Endothelial cell of umbilical vein (primary cell): Measurements from ENCODE around the gene SRSF3. TPM values are rescaled to one million over a fixed set of nuclear protein-coding genes. Genes with fewer than 3 reads are reported as not detected.

Experiments
- BruUV-seq: library from RNA; stranded (reverse); fragments of 400-500 nt; replicated peaks from 2 replicates; lab custom pipeline; 2021; lab: Mats Ljungman, UMichigan
- CTCF ChIA-PET: fragments of 300-600, 350-600 bp; sonication (Branson Sonifier 250); formaldehyde crosslinking; loops from one replicate; lab custom pipeline; 2021; ENCODE audit warnings: antibody characterized with exemption, inconsistent platforms; lab: Charles Lee
- POLR2A ChIA-PET: fragments of 300-600, 350-600 bp; sonication (Branson Sonifier 250); formaldehyde crosslinking; loops from one replicate; lab custom pipeline; 2021; ENCODE audit warnings: antibody characterized with exemption, inconsistent platforms; lab: Charles Lee
- DNase-seq: peaks from one replicate; pipeline ENCODE4 v3.0.0-alpha.2; 2011; ENCODE audit warnings: low read depth, low spot score
- FAIRE-seq: peaks from 2 replicates; lab custom pipeline; 2011; peaks lifted over from hg19 to GRCh38; lab: Jason Lieb, UNC
- H2AFZ ChIP-seq: 2 replicates; pipeline ENCODE4 v1.6.0; 2012; ENCODE audit warnings: low read depth, low read length, control low read depth, inconsistent platforms
- H3K27ac ChIP-seq: 2 replicates; pipeline ENCODE4 v1.5.1; 2011; ENCODE audit warnings: low read depth, mild to moderate bottlenecking, control low read depth, low read length, moderate library complexity; ENCODE audit not compliant: insufficient read depth
- H3K27me3 ChIP-seq, 2 experiments: 2 replicates each; pipeline versions ENCODE4 v1.6.0 to v1.6.1; 2011; ENCODE audit warnings: low read length in 2 of 2, mixed read lengths in 1 of 2; ENCODE audit not compliant: control insufficient read depth in 2 of 2, insufficient read depth in 2 of 2
- H3K36me3 ChIP-seq, 2 experiments: 2 replicates in 1 of 2; 3 replicates in 1 of 2; pipeline ENCODE4 v1.5.1; 2011; ENCODE audit warnings: low read length in 2 of 2, mild to moderate bottlenecking in 1 of 2, moderate library complexity in 1 of 2; ENCODE audit not compliant: control insufficient read depth in 2 of 2, insufficient read depth in 2 of 2; ENCODE audit errors: extremely low read depth in 1 of 2
- H3K4me1 ChIP-seq: 3 replicates; pipeline ENCODE4 v1.5.1; 2011; ENCODE audit warnings: mild to moderate bottlenecking, low read length; ENCODE audit not compliant: control insufficient read depth, insufficient read depth; ENCODE audit errors: extremely low read depth
- H3K4me2 ChIP-seq: 2 replicates; pipeline ENCODE4 v1.6.1; 2011; ENCODE audit warnings: low read length, control low read depth, mixed read lengths; ENCODE audit not compliant: insufficient read depth
- H3K4me3 ChIP-seq, 3 experiments: fragments of 200-600 bp in 1 of 3; sonication (generic), shearing (Covaris generic) in 1 of 3; replicated peaks in 1 of 3; 2 replicates each; pipeline ENCODE4 v1.5.1; 2011 to 2016; ENCODE audit warnings: control low read depth in 3 of 3, low read length in 3 of 3, mild to moderate bottlenecking in 2 of 3, inconsistent platforms in 1 of 3, low read depth in 1 of 3, moderate library complexity in 1 of 3; ENCODE audit not compliant: insufficient read depth in 1 of 3
- H3K79me2 ChIP-seq: 2 replicates; pipeline ENCODE4 v1.6.0; 2012; ENCODE audit warnings: low read length, inconsistent platforms; ENCODE audit not compliant: control insufficient read depth, insufficient read depth
- H3K9ac ChIP-seq: replicated peaks from 2 replicates; pipeline ENCODE3; 2011; ENCODE audit warnings: low read length, control low read depth; ENCODE audit not compliant: insufficient read depth; ENCODE audit errors: extremely low read depth
- H3K9me1 ChIP-seq: replicated peaks from 3 replicates; pipeline ENCODE4 v1.6.0; 2011; ENCODE audit warnings: mild to moderate bottlenecking, low read length; ENCODE audit not compliant: control insufficient read depth, insufficient read depth; ENCODE audit errors: extremely low read depth
- H3K9me3 ChIP-seq: replicated peaks from 2 replicates; pipeline ENCODE4 v1.5.1; 2012; ENCODE audit warnings: low read length, inconsistent platforms; ENCODE audit not compliant: control insufficient read depth, insufficient read depth
- H4K20me1 ChIP-seq: replicated peaks from 2 replicates; pipeline ENCODE3; 2011; ENCODE audit warnings: mild to moderate bottlenecking, low read length; ENCODE audit not compliant: control insufficient read depth, insufficient read depth; ENCODE audit errors: extremely low read depth
- EZH2 ChIP-seq: IDR thresholded peaks from 2 replicates; pipeline ENCODE4 v1.6.1; 2012; ENCODE audit warnings: borderline replicate concordance, low read depth, mild to moderate bottlenecking, moderate library complexity, low read length, inconsistent platforms; ENCODE audit not compliant: severe bottlenecking
- FOS ChIP-seq: IDR thresholded peaks from 2 replicates; pipeline ENCODE4 v1.6.1; 2011; ENCODE audit warnings: mild to moderate bottlenecking, low read length, moderate library complexity, borderline replicate concordance; ENCODE audit not compliant: insufficient read depth
- GATA2 ChIP-seq: IDR thresholded peaks from 2 replicates; pipeline ENCODE4 v1.7.0; 2011; ENCODE audit warnings: low read depth, mild to moderate bottlenecking, moderate library complexity, mixed read lengths, low read length; ENCODE audit not compliant: insufficient read length, insufficient read depth
- JUN ChIP-seq: IDR thresholded peaks from 2 replicates; pipeline ENCODE4 v1.6.1; 2011; ENCODE audit warnings: borderline replicate concordance, low read depth; ENCODE audit not compliant: insufficient read length, insufficient read depth
- MYC ChIP-seq: IDR thresholded peaks from one replicate; pipeline ENCODE4 v1.6.1; 2011; ENCODE audit warnings: mild to moderate bottlenecking, low read depth, low read length
- POLR2A ChIP-seq: IDR thresholded peaks from 2 replicates; pipeline ENCODE4 v1.6.1; 2012; ENCODE audit warnings: low read depth, mild to moderate bottlenecking, control low read depth, low read length
- POLR2AphosphoS5 ChIP-seq: IDR thresholded peaks from 2 replicates; pipeline ENCODE4 v1.6.1; 2012; ENCODE audit warnings: low read depth, mild to moderate bottlenecking, control low read depth, low read length, moderate library complexity; ENCODE audit not compliant: insufficient read depth
- dilution Hi-C: fragments of 300-500 bp; cut with MboI; formaldehyde crosslinking; loops from one replicate; pipeline ENCODE4 v1.15.0; 2019; ENCODE audit warnings: low sequenced_read_pairs; ENCODE audit not compliant: extremely low pct_ligation_motif_present
- intact Hi-C: fragments of 100-400 bp; cut with micrococcal nuclease; formaldehyde crosslinking; loops from one replicate; pipeline ENCODE4 v1.10.0; 2022
- polyA plus RNA-seq, 4 experiments: library from polyadenylated mRNA; depleted of rRNA in 3 of 4; stranded (reverse) in 3 of 4; unstranded in 1 of 4; fragments of >200 nt; gene quantifications; 2 replicates each; pipeline versions ENCODE4 v1.2.1 to v1.2.3, GENCODE V29; 2011 to 2012; ENCODE audit warnings: missing spikeins in 1 of 4
- total RNA-seq: library from RNA; stranded (reverse); gene quantifications from 2 replicates; pipeline ENCODE4 v1.2.3, GENCODE V29; 2021
- TF ChIP-seq, protein P1 (sequence below), 2 donors: IDR thresholded peaks; 1 replicate in 1 of 2; 2 replicates in 1 of 2; pipeline ENCODE4 v1.5.1; 2011; ENCODE audit warnings: low read length in 2 of 2, mild to moderate bottlenecking in 2 of 2, moderate library complexity in 2 of 2, control low read depth in 1 of 2, inconsistent platforms in 1 of 2, low read depth in 1 of 2; ENCODE audit not compliant: insufficient read depth in 1 of 2; ENCODE audit errors: extremely low read depth in 1 of 2
- TF ChIP-seq, protein P2 (sequence below): IDR thresholded peaks from 2 replicates; pipeline ENCODE4 v1.6.1; 2011; ENCODE audit not compliant: insufficient read depth, insufficient read length

The SRSF3 gene
- total and polyA plus RNA-seq, 2 donors (not counting 3 experiments of a cell fraction or from before 2014, with no cell fraction given), result 317 to 393 TPM

DNA sequence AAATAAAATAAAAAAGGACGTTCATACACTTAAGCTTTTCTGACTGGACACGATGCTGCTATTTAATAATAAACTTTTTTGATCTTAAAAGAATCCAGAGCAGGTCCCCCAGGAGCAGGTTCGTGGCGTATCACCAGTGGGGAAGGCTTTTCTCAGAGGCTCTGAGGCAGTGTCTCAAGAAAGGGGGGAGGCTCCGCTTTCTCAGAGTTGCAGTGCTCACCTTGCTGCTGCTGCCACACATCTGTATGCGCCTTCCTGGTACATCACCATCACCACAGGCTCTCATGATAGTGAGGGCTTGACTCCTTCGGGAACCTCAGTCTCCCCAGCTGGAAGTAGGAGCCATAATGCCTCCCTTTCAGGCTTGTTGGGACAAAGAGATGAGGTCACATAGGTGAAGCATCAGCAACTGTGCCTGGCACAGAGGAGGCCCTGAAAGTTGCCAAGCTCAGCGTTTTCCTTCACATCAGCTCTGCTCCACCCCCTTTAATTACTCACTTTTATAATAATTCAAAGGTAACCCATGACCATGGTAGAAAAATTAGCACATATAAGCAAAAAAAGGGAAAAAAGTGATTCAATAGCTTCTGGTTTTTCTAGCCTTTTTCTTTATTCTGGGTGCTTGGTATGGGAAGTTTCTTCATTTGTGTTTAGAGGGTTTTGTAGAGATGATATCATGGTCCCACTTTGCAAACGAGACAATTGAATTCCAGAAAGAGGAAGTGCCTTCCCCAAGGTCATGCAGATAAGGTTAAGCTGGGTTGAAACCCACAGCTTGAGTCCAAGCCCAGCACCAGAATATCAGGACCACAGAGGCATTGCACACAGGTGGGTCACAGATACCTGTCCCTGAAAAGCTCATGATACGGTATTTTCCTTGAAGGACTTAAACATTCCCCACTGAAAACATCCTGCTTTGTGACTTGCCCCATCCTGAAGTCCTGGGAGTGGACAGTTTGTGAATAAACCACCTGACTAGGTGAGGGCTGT lies 24.5 kb downstream of the SRSF3 start:
- Histone ChIP-seq H3K9me1 (no peaks in the 10 kb centered on the region), H3K27ac (no peak overlapping the region), H3K9me3 (no peaks in the 10 kb centered on the region), H3K9ac (no peak overlapping the region), H4K20me1 (no peaks in the 10 kb centered on the region), H3K4me1 (peaks cover 17% of the 10 kb centered on the region), H3K27me3 (no peaks in the 10 kb centered on the region), H2AFZ (no peak overlapping the region), H3K79me2 (no peaks in the 10 kb centered on the region), H3K36me3 (no peaks in the 10 kb centered on the region), H3K4me3 (no peak overlapping the region), H3K4me2 (no peak overlapping the region)
- BruUV-seq, result no TSS peak
- DNase-seq (no peak), FAIRE-seq (no peak)
- ChIA-PET POLR2A (interaction anchor here (1.1 to 1.3 kb wide), 2 partner anchors 60 to 140 kb away, joined by 3 to 5 read pairs; partner anchors contain the start of gene CDKN1A), CTCF (interaction anchor here (1.1 to 2.0 kb wide), 6 partner anchors 9 to 140 kb away, joined by 3 to 11 read pairs (median 4); no protein-coding TSS in a partner anchor)
- intact Hi-C loops (no loop called here), dilution Hi-C loops (loop anchor here (10.0 kb wide), 1 partner anchor 66 kb away; no protein-coding TSS in a partner anchor)
- TF ChIP-seq POLR2AphosphoS5, result no peak

DNA sequence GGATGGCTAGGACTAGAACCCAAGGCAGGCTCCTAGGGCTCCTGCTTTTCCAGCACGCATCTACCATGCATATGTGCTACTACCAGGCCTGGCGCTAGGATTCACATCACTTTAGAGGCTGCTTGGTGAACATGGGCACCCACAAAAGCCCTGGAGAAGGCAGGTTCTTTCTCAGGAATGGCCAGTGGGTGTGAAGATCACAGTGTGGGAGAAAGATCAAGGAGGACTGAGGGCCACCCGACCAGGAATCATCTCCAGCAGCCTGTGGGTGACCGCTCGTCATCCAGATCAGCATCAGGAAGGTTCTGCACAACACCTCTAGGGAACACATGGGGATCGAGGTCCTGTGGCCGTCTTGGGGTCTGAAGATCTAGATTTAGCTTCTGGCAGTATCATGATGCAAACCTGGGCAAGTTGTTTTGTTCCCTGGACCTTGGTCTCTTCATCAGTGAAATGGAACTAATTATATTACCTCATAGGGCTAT lies 27.3 kb downstream of the SRSF3 start:
- Histone ChIP-seq H3K9me1 (no peaks in the 10 kb centered on the region), H3K79me2 (no peaks in the 10 kb centered on the region), H3K9me3 (no peaks in the 10 kb centered on the region), H3K4me3 (no peak overlapping the region), H4K20me1 (no peaks in the 10 kb centered on the region), H3K27me3 (no peaks in the 10 kb centered on the region), H3K9ac (no peak overlapping the region), H3K27ac (no peak overlapping the region), H3K36me3 (no peaks in the 10 kb centered on the region), H3K4me1 (peaks cover 15% of the 10 kb centered on the region), H2AFZ (no peak overlapping the region), H3K4me2 (no peak overlapping the region)
- dilution Hi-C loops, result no loop called here
- DNase-seq (no peak), FAIRE-seq (no peak)
- CTCF ChIA-PET, result no interaction called here
- intact Hi-C loops, result loop anchor here (10.0 kb wide), 1 partner anchor 233 kb away; no protein-coding TSS in a partner anchor
- TF ChIP-seq MYC (no peak), JUN (no peak), EZH2 (no peak), GATA2 (no peak), POLR2A (no peak), FOS (no peak), POLR2AphosphoS5 (no peak)
- TF ChIP-seq, protein P1, sequence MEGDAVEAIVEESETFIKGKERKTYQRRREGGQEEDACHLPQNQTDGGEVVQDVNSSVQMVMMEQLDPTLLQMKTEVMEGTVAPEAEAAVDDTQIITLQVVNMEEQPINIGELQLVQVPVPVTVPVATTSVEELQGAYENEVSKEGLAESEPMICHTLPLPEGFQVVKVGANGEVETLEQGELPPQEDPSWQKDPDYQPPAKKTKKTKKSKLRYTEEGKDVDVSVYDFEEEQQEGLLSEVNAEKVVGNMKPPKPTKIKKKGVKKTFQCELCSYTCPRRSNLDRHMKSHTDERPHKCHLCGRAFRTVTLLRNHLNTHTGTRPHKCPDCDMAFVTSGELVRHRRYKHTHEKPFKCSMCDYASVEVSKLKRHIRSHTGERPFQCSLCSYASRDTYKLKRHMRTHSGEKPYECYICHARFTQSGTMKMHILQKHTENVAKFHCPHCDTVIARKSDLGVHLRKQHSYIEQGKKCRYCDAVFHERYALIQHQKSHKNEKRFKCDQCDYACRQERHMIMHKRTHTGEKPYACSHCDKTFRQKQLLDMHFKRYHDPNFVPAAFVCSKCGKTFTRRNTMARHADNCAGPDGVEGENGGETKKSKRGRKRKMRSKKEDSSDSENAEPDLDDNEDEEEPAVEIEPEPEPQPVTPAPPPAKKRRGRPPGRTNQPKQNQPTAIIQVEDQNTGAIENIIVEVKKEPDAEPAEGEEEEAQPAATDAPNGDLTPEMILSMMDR (IDR thresholded peaks at IDR 0.05; ENCODE audit: extremely low read depth in 1 of 2, insufficient read depth in 1 of 2, low read depth in 1 of 2, low read length in 2 of 2), result no peak
- TF ChIP-seq, protein P2, sequence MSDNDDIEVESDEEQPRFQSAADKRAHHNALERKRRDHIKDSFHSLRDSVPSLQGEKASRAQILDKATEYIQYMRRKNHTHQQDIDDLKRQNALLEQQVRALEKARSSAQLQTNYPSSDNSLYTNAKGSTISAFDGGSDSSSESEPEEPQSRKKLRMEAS, result no peak
- BruUV-seq, result no TSS peak
- POLR2A ChIA-PET, result no interaction called here
